HepG2 (cell line): ENCODE measurements around the gene C11orf91. TPM values are rescaled to one million over a fixed set of nuclear protein-coding genes. Genes with fewer than 3 reads are reported as not detected.

Experiments
- ARID3A ChIP-seq: IDR thresholded peaks from 2 replicates; pipeline ENCODE4 v1.6.1; 2012; ENCODE audit warnings: low read depth, low read length, improper control_type of control experiment
- ASH2L ChIP-seq: fragments of 300-600, 200-600 bp; sonication (generic); IDR thresholded peaks from 2 replicates; pipeline ENCODE4 v1.7.0; 2017; ENCODE audit warnings: low read depth, mild to moderate bottlenecking, moderate library complexity, mixed read lengths, low read length; ENCODE audit not compliant: insufficient read length
- E2F1 ChIP-seq: sonication (generic); formaldehyde crosslinking; IDR thresholded peaks from 2 replicates; pipeline ENCODE4 v1.5.0; 2020; ENCODE audit warnings: missing genetic modification reagents
- HOXA5 ChIP-seq: sonication (generic); formaldehyde crosslinking; IDR thresholded peaks from 2 replicates; pipeline ENCODE4 v1.4.0; 2020; ENCODE audit warnings: missing genetic modification reagents
- MTF1 ChIP-seq: sonication (generic); formaldehyde crosslinking; IDR thresholded peaks from 2 replicates; pipeline ENCODE4 v1.5.0; 2020; ENCODE audit warnings: missing genetic modification reagents
- NFE2 ChIP-seq: sonication (generic); formaldehyde crosslinking; IDR thresholded peaks from 2 replicates; pipeline ENCODE4 v1.4.0; 2020; ENCODE audit warnings: missing genetic modification reagents
- TRIM22 ChIP-seq: fragments of 450-650 bp; IDR thresholded peaks from 2 replicates; pipeline ENCODE4 v1.6.1; 2017
- ZBTB3 ChIP-seq: sonication (generic); formaldehyde crosslinking; IDR thresholded peaks from 2 replicates; pipeline ENCODE4 v1.4.0; 2020; ENCODE audit warnings: low read depth, mild to moderate bottlenecking, moderate library complexity, missing genetic modification reagents, borderline replicate concordance
- ZFP36L2 ChIP-seq: sonication (generic); formaldehyde crosslinking; IDR thresholded peaks from 2 replicates; pipeline ENCODE4 v1.4.0; 2020; ENCODE audit warnings: missing genetic modification reagents
- ZNF563 ChIP-seq: sonication (generic); formaldehyde crosslinking; IDR thresholded peaks from 2 replicates; pipeline ENCODE4 v1.8.0; 2022; ENCODE audit warnings: mild to moderate bottlenecking, moderate library complexity, missing genetic modification reagents
- polyA plus RNA-seq, 8 experiments: library from polyadenylated mRNA; depleted of rRNA in 3 of 8; stranded (reverse) in 7 of 8; unstranded in 1 of 8; fragments of >200 nt; fragmentation: Illumina TruSeq in 4 of 8; extraction: Trizol in 4 of 8; gene quantifications; 2 replicates each; pipeline versions ENCODE4 v1.2.1 to v1.2.3, GENCODE V29; 2011 to 2016; ENCODE audit warnings: low read depth in 4 of 8, missing spikeins in 1 of 8, mixed read lengths in 1 of 8; ENCODE audit not compliant: insufficient read depth in 1 of 8
- total RNA-seq, 5 experiments: library from RNA; depleted of rRNA; stranded (reverse); fragments of >200 nt; fragmentation: Illumina TruSeq; extraction: Trizol; gene quantifications; 2 replicates each; pipeline ENCODE4 v1.2.3, GENCODE V29; 2016; ENCODE audit warnings: low read depth in 1 of 5

Gene C11orf91
- total and polyA plus RNA-seq, 2 of the 13 experiments (the other 11 are each of a cell fraction or from before 2014, with no cell fraction given) = 0.35 TPM; not detected in 1

GRCh38 chr11:33660962-33661361, 39.7 kb downstream of the C11orf91 start (continued):
- TF ChIP-seq ZFP36L2 (CRISPR knock-in tag) = no peak
- TF ChIP-seq ASH2L = no peak
- no peak for TF ChIP-seq E2F1 (CRISPR knock-in tag)
- no peak for TF ChIP-seq ARID3A
- no peak for TF ChIP-seq ZNF563 (CRISPR knock-in tag)
- TF ChIP-seq ZBTB3 = no peak
- TF ChIP-seq MTF1 = no peak
- TF ChIP-seq TRIM22 = no peak
- TF ChIP-seq NFE2 (CRISPR knock-in tag) = no peak
- no peak for TF ChIP-seq HOXA5 (CRISPR knock-in tag)
